H1 (cell line): Measurements from ENCODE around the gene RAPGEF5. TPM values are rescaled to one million over a fixed set of nuclear protein-coding genes. Genes with fewer than 3 reads are reported as not detected.

Experiments
- CTCF ChIA-PET: fragments of 300-600 bp; sonication (Branson Sonifier 250); formaldehyde crosslinking; loops from one replicate; lab custom pipeline; 2021; ENCODE audit not compliant: partially characterized antibody; lab: Charles Lee
- POLR2A ChIA-PET: fragments of 300-600 bp; sonication (Branson Sonifier 250); formaldehyde crosslinking; loops from one replicate; lab custom pipeline; 2021; ENCODE audit warnings: inconsistent platforms; ENCODE audit not compliant: partially characterized antibody; lab: Charles Lee
- DNase-seq, 2 experiments: peaks; one replicate each; pipeline versions ENCODE4 v3.0.0 to v3.0.0-alpha.2; 2010 to 2022; ENCODE audit warnings: low spot score in 2 of 2, low read depth in 1 of 2, mixed read lengths in 1 of 2
- FAIRE-seq: peaks from 2 replicates; lab custom pipeline; 2011; peaks lifted over from hg19 to GRCh38; lab: Jason Lieb, UNC
- H2AFZ ChIP-seq: 2 replicates; pipeline ENCODE4 v1.8.1; 2012; ENCODE audit warnings: low read length, inconsistent platforms
- H2AK5ac ChIP-seq: 2 replicates; pipeline ENCODE4 v1.6.1; 2013; ENCODE audit warnings: low read depth, low read length
- H2BK120ac ChIP-seq: replicated peaks from 2 replicates; pipeline ENCODE3; 2013; ENCODE audit warnings: low read depth, low read length, inconsistent platforms
- H2BK12ac ChIP-seq: 2 replicates; pipeline ENCODE4 v1.6.1; 2013; ENCODE audit warnings: low read depth, low read length
- H2BK15ac ChIP-seq: 2 replicates; pipeline ENCODE4 v1.6.1; 2013; ENCODE audit warnings: low read length
- H2BK20ac ChIP-seq: 2 replicates; pipeline ENCODE4 v1.6.1; 2013; ENCODE audit warnings: low read length
- H2BK5ac ChIP-seq: 2 replicates; pipeline ENCODE4 v1.6.1; 2013; ENCODE audit warnings: low read depth, low read length
- H3K14ac ChIP-seq: 2 replicates; pipeline ENCODE4 v1.6.1; 2013; ENCODE audit warnings: inconsistent platforms; ENCODE audit not compliant: insufficient read length
- H3K18ac ChIP-seq: 2 replicates; pipeline ENCODE4 v1.6.1; 2013; ENCODE audit warnings: low read length; ENCODE audit errors: extremely low read depth
- H3K23ac ChIP-seq: 2 replicates; pipeline ENCODE4 v1.6.1; 2013; ENCODE audit warnings: inconsistent platforms; ENCODE audit not compliant: insufficient read length
- H3K23me2 ChIP-seq: 2 replicates; pipeline ENCODE4 v1.6.1; 2013; ENCODE audit warnings: low read depth, low read length
- H3K27ac ChIP-seq: 2 replicates; pipeline ENCODE4 v1.6.1; 2011; ENCODE audit warnings: low read depth, low read length, inconsistent platforms
- H3K27me3 ChIP-seq, 4 experiments: replicated peaks in 1 of 4; 1 replicate in 1 of 4; 2 replicates in 3 of 4; pipeline versions ENCODE4 v1.6.1 to v1.8.1; 2011 to 2013; ENCODE audit warnings: low read length in 3 of 4, mild to moderate bottlenecking in 3 of 4, inconsistent platforms in 2 of 4, mixed read lengths in 2 of 4, moderate library complexity in 1 of 4; ENCODE audit not compliant: control insufficient read depth in 3 of 4, insufficient read depth in 3 of 4; ENCODE audit errors: extremely low read depth in 1 of 4
- H3K36me3 ChIP-seq, 4 experiments: 2 replicates each; pipeline versions ENCODE4 v1.6.1 to v1.8.1; 2011 to 2013; ENCODE audit warnings: mild to moderate bottlenecking in 4 of 4, low read length in 3 of 4, moderate library complexity in 2 of 4, control low read depth in 1 of 4, inconsistent platforms in 1 of 4; ENCODE audit not compliant: insufficient read depth in 4 of 4, control insufficient read depth in 2 of 4
- H3K4ac ChIP-seq: replicated peaks from 2 replicates; pipeline ENCODE3; 2013; ENCODE audit warnings: low read length, low read depth, mixed read lengths, inconsistent platforms; ENCODE audit not compliant: insufficient read length
- H3K4me1 ChIP-seq, 4 experiments: replicated peaks in 1 of 4; 1 replicate in 1 of 4; 2 replicates in 3 of 4; pipeline versions ENCODE4 v1.6.1 to v1.8.1; 2011 to 2013; ENCODE audit warnings: low read length in 3 of 4, inconsistent platforms in 2 of 4, mixed read lengths in 1 of 4; ENCODE audit not compliant: insufficient read depth in 4 of 4, control insufficient read depth in 3 of 4
- H3K4me2 ChIP-seq, 2 experiments: 2 replicates each; pipeline versions ENCODE4 v1.6.1 to v1.8.1; 2011 to 2013; ENCODE audit warnings: low read depth in 2 of 2, low read length in 2 of 2, control low read depth in 1 of 2, inconsistent platforms in 1 of 2, mild to moderate bottlenecking in 1 of 2; ENCODE audit not compliant: insufficient read depth in 1 of 2
- H3K4me3 ChIP-seq, 4 experiments: fragments of 200-600, 300-600 bp in 1 of 4; sonication (generic), shearing (Covaris generic), sonication (Bioruptor Twin) in 1 of 4; 2 replicates each; pipeline versions ENCODE4 v1.5.1 to v1.8.1; 2011 to 2016; ENCODE audit warnings: low read length in 4 of 4, low read depth in 3 of 4, control low read depth in 2 of 4, inconsistent platforms in 2 of 4, mild to moderate bottlenecking in 2 of 4, mixed read lengths in 1 of 4, moderate library complexity in 1 of 4; ENCODE audit not compliant: insufficient read depth in 2 of 4; ENCODE audit errors: extremely low read depth in 1 of 4
- H3K56ac ChIP-seq: replicated peaks from 2 replicates; pipeline ENCODE3; 2013; ENCODE audit warnings: low read depth, mild to moderate bottlenecking, mixed read lengths, low read length, inconsistent platforms; ENCODE audit not compliant: insufficient read length
- H3K79me1 ChIP-seq: 2 replicates; pipeline ENCODE4 v1.6.1; 2013; ENCODE audit warnings: low read depth, low read length, control low read depth
- H3K79me2 ChIP-seq, 2 experiments: 2 replicates each; pipeline versions ENCODE4 v1.6.1 to v1.8.1; 2012 to 2013; ENCODE audit warnings: low read length in 2 of 2, mild to moderate bottlenecking in 2 of 2, inconsistent platforms in 1 of 2; ENCODE audit not compliant: insufficient read depth in 2 of 2, control insufficient read depth in 1 of 2
- H3K9ac ChIP-seq, 4 experiments: replicated peaks in 1 of 4; 1 replicate in 1 of 4; 2 replicates in 3 of 4; pipeline versions ENCODE4 v1.6.1 to v1.8.1; 2011 to 2013; ENCODE audit warnings: low read depth in 3 of 4, low read length in 3 of 4, control low read depth in 2 of 4, mild to moderate bottlenecking in 2 of 4, moderate library complexity in 2 of 4, inconsistent platforms in 1 of 4; ENCODE audit errors: extremely low read depth in 1 of 4
- H3K9me3 ChIP-seq, 2 experiments: 2 replicates each; pipeline versions ENCODE4 v1.6.1 to v1.8.1; 2012 to 2013; ENCODE audit warnings: mild to moderate bottlenecking in 2 of 2, moderate library complexity in 2 of 2, control low read depth in 1 of 2, inconsistent platforms in 1 of 2, low read depth in 1 of 2, low read length in 1 of 2, mixed read lengths in 1 of 2; ENCODE audit not compliant: insufficient read depth in 2 of 2
- H4K20me1 ChIP-seq, 2 experiments: replicated peaks in 1 of 2; 2 replicates each; pipeline versions ENCODE3 to v1.8.1; 2011 to 2013; ENCODE audit warnings: inconsistent platforms in 2 of 2, low read length in 2 of 2, mild to moderate bottlenecking in 1 of 2; ENCODE audit not compliant: insufficient read depth in 2 of 2, control insufficient read depth in 1 of 2
- H4K5ac ChIP-seq: 2 replicates; pipeline ENCODE4 v1.6.1; 2013; ENCODE audit warnings: low read length, low read depth, mixed read lengths, inconsistent platforms; ENCODE audit not compliant: insufficient read length
- H4K8ac ChIP-seq: 2 replicates; pipeline ENCODE4 v1.8.0; 2013; ENCODE audit warnings: mild to moderate bottlenecking, moderate library complexity, low read length, inconsistent platforms; ENCODE audit not compliant: insufficient read depth; ENCODE audit errors: extremely low read depth
- H4K91ac ChIP-seq: replicated peaks from 2 replicates; pipeline ENCODE3; 2013; ENCODE audit warnings: low read length, mixed read lengths, inconsistent platforms; ENCODE audit not compliant: insufficient read length
- ATF3 ChIP-seq: IDR thresholded peaks from 2 replicates; pipeline ENCODE4 v1.6.1; 2011; ENCODE audit warnings: low read depth, mild to moderate bottlenecking, low read length; ENCODE audit not compliant: insufficient read depth
- BCL11A ChIP-seq, 2 experiments: IDR thresholded peaks; one replicate each; pipeline ENCODE4 v1.6.1; 2011; ENCODE audit warnings: low read depth in 2 of 2, low read length in 2 of 2, mild to moderate bottlenecking in 2 of 2
- CBX5 ChIP-seq: fragments of 300-800, 300-1000 bp; sonication (generic); IDR thresholded peaks from 2 replicates; pipeline ENCODE4 v1.7.1; 2016; ENCODE audit warnings: antibody characterized with exemption, low read length, low read depth
- GTF2F1 ChIP-seq: IDR thresholded peaks from 2 replicates; pipeline ENCODE4 v1.6.1; 2012; ENCODE audit warnings: low read depth, low read length, improper control_type of control experiment, borderline replicate concordance
- MAFK ChIP-seq: IDR thresholded peaks from 2 replicates; pipeline ENCODE4 v1.6.1; 2012; ENCODE audit warnings: low read depth, mild to moderate bottlenecking, improper control_type of control experiment, low read length
- RAD21 ChIP-seq, 2 experiments: IDR thresholded peaks in 1 of 2; conservative IDR thresholded peaks in 1 of 2; 2 replicates each; pipeline ENCODE4 v1.6.1; 2011; ENCODE audit warnings: low read depth in 2 of 2, low read length in 2 of 2, improper control_type of control experiment in 1 of 2, inconsistent platforms in 1 of 2, mild to moderate bottlenecking in 1 of 2, moderate library complexity in 1 of 2
- RBBP5 ChIP-seq: IDR thresholded peaks from 2 replicates; pipeline ENCODE4 v1.7.1; 2012; ENCODE audit warnings: low read depth, mild to moderate bottlenecking, inconsistent platforms, low read length, moderate library complexity, borderline replicate concordance
- SIX5 ChIP-seq: IDR thresholded peaks from 2 replicates; pipeline ENCODE4 v1.6.1; 2011; ENCODE audit warnings: mild to moderate bottlenecking, low read depth, low read length
- WGBS, 2 experiments: shearing (Covaris generic) in 1 of 2; methylation state at CpG; one replicate each; pipeline versions ENCODE4 v1.1.6 to v1.1.7; 2013 to 2015; ENCODE audit warnings: low lambda C conversion rate in 2 of 2, mixed read lengths in 2 of 2, inconsistent platforms in 1 of 2, low coverage in 1 of 2, missing lambda C conversion rate in 1 of 2; ENCODE audit not compliant: insufficient replicate concordance in 2 of 2, insufficient coverage in 1 of 2, insufficient read length in 1 of 2; ENCODE audit errors: extremely low coverage in 1 of 2, missing lambda C conversion rate in 1 of 2; 5-methylcytosine and 5-hydroxymethylcytosine counted together
- polyA plus RNA-seq, 7 experiments: library from polyadenylated mRNA; depleted of rRNA in 3 of 7; stranded (reverse) in 5 of 7; unstranded in 2 of 7; fragments of >200 nt in 5 of 7; fragments of 200-250 nt in 2 of 7; gene quantifications; 1 replicate in 5 of 7; 2 replicates in 1 of 7; 4 replicates in 1 of 7; pipeline versions ENCODE4 v1.2.1 to v1.2.3, GENCODE V29; 2011 to 2013; ENCODE audit warnings: missing spikeins in 2 of 7, mixed read lengths in 2 of 7
- total RNA-seq: library from RNA; stranded (reverse); fragmentation: NEBNext Ultra II Directional; extraction: Animal tissue kit (Norgen Biotek cat#: 25700); gene quantifications from 2 replicates; pipeline ENCODE4 v1.2.1, GENCODE V29; 2021

RAPGEF5 gene
- total and polyA plus RNA-seq, 2 of the 8 experiments (the other 6 are each of a cell fraction or from before 2014, with no cell fraction given): 4.4 to 22.9 TPM

DNA sequence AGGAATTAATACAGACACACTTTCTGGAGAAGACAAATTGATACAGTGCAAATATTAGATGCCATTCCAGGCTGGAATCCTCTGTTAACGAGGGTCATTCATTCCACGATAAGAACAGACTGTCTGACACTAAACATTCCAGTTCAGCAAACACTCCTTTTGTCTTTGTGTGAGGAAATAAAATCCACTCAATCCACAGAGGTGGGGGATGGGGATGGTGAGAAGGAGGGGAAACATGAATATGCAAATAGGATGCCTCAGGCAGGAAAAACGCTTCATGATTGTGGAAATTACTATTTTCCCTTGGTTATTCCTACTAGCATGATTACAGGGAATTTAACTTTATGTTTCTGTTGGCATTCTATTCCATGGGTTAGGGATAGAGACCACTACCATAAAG lies 214.4 kb downstream of the RAPGEF5 start:
- peaks cover 0 to 27% (median 13%) of the 10 kb centered on the region in 4 experiments; a peak in 5 of 8 replicates for H3K36me3 ChIP-seq
- no peak overlapping the region for H2AFZ ChIP-seq
- H3K4ac ChIP-seq: no peak overlapping the region
- no peak overlapping the region for H3K18ac ChIP-seq
- no peak for FAIRE-seq
- H4K20me1 ChIP-seq: no peaks in the 10 kb centered on the region
- no peak overlapping the region for H3K4me3 ChIP-seq
- H3K56ac ChIP-seq: no peak overlapping the region
- no peak overlapping the region for H4K91ac ChIP-seq
- H2BK12ac ChIP-seq: no peak overlapping the region
- ChIA-PET POLR2A (interaction anchor here (0.6 kb wide), 1 partner anchor 9 kb away, joined by 4 read pairs; no protein-coding TSS in a partner anchor), CTCF (interaction anchor here (1.0 to 6.4 kb wide), 4 partner anchors 10 to 310 kb away, joined by 5 to 58 read pairs (median 8); no protein-coding TSS in a partner anchor)
- no peak overlapping the region for H4K8ac ChIP-seq
- no peaks in the 10 kb centered on the region for H3K79me2 ChIP-seq
- peaks cover 4 to 18% (median 10%) of the 10 kb centered on the region in 4 experiments for H3K4me1 ChIP-seq
- H2BK120ac ChIP-seq: no peak overlapping the region
- no peak overlapping the region for H2BK5ac ChIP-seq
- H4K5ac ChIP-seq: no peak overlapping the region
- H3K27ac ChIP-seq: no peak overlapping the region
- no peaks in the 10 kb centered on the region for H3K27me3 ChIP-seq
- H3K9ac ChIP-seq: no peak overlapping the region
- no peak for DNase-seq
- no peak overlapping the region for H2BK20ac ChIP-seq
- 84% methylated on average over 3 of the region's 3 CpGs; no CpG with 5 or more reads in 1 of the 2 experiments for WGBS, 2 experiments
- H2AK5ac ChIP-seq: no peak overlapping the region
- H3K4me2 ChIP-seq: no peak overlapping the region
- H3K14ac ChIP-seq: no peak overlapping the region
- TF ChIP-seq RAD21 (IDR thresholded peaks at IDR 0.05 in 1 of 2, conservative IDR thresholded peaks at IDR 0.05 in 1 of 2; ENCODE audit: low read depth in 2 of 2, low read length in 2 of 2) (no peak), CBX5 (no peak), SIX5 (no peak), BCL11A (IDR thresholded peaks at IDR 0.05; ENCODE audit: low read depth in 2 of 2, low read length in 2 of 2) (no peak), MAFK (no peak), RBBP5 (no peak), ATF3 (no peak), GTF2F1 (no peak)
- no peaks in the 10 kb centered on the region; a peak in 1 of 4 replicates for H3K9me3 ChIP-seq
- no peak overlapping the region for H3K23ac ChIP-seq
- H3K79me1 ChIP-seq: no peaks in the 10 kb centered on the region
- no peak overlapping the region for H2BK15ac ChIP-seq
- H3K23me2 ChIP-seq: no peaks in the 10 kb centered on the region
